ES-I3 (cell line): ENCODE data around the gene MORC3.
"Not testable (repeated sequence)": the region's sequence is repeated elsewhere in the genome, so short reads cannot be mapped to it uniquely, and the experiment has no call there.

Experiments used
- H3K36me3 ChIP-seq: 2 replicates; pipeline ENCODE4 v1.6.1; 2013; ENCODE audit warnings: mild to moderate bottlenecking, low read length, control low read depth, moderate library complexity; ENCODE audit not compliant: insufficient read depth
- H3K4me1 ChIP-seq: 2 replicates; pipeline ENCODE4 v1.6.1; 2013; ENCODE audit warnings: mild to moderate bottlenecking, control low read depth, low read length; ENCODE audit not compliant: insufficient read depth
- H3K9ac ChIP-seq: 2 replicates; pipeline ENCODE4 v1.6.1; 2013; ENCODE audit warnings: low read depth, mild to moderate bottlenecking, low read length, moderate library complexity
- H3K9me3 ChIP-seq: 2 replicates; pipeline ENCODE4 v1.6.1; 2013; ENCODE audit warnings: mild to moderate bottlenecking, low read length, moderate library complexity; ENCODE audit not compliant: control insufficient read depth, insufficient read depth

Gene MORC3

GRCh38 chr21:36316872-36317484 is 3.0 kb upstream of the MORC3 start:
- H3K4me1 ChIP-seq: no peaks in the 10 kb centered on the region
- no peak overlapping the region for H3K9ac ChIP-seq
- no peaks in the 10 kb centered on the region for H3K9me3 ChIP-seq
- H3K36me3 ChIP-seq: no peaks in the 10 kb centered on the region

GRCh38 chr21:36319406-36319766 is 611 bp upstream of the MORC3 start:
- not testable (repeated sequence) for H3K9me3 ChIP-seq, H3K36me3 ChIP-seq, H3K4me1 ChIP-seq
- H3K9ac ChIP-seq: peak overlapping the region; percentile 60

- Histone ChIP-seq H3K9ac (peak overlapping the region; percentile 60), H3K9me3 (no peaks in the 10 kb centered on the region), H3K36me3 (no peaks in the 10 kb centered on the region), H3K4me1 (no peaks in the 10 kb centered on the region)
Measured at GRCh38 chr21:36320421-36321324, 676 bp downstream of the MORC3 start.

- Histone ChIP-seq H3K36me3 (no peaks in the 10 kb centered on the region), H3K9me3 (no peaks in the 10 kb centered on the region), H3K9ac (peak overlapping the region; percentile 60), H3K4me1 (no peaks in the 10 kb centered on the region)
Measured at GRCh38 chr21:36321325-36322082, 1.5 kb downstream of the MORC3 start.

- H3K9me3 ChIP-seq: no peaks in the 10 kb centered on the region
- no peak overlapping the region for H3K9ac ChIP-seq
- H3K36me3 ChIP-seq: no peaks in the 10 kb centered on the region
- no peaks in the 10 kb centered on the region for H3K4me1 ChIP-seq
Measured at GRCh38 chr21:36322083-36322424, 2.1 kb downstream of the MORC3 start.

- Histone ChIP-seq H3K9me3 (no peaks in the 10 kb centered on the region), H3K9ac (no peak overlapping the region), H3K4me1 (no peaks in the 10 kb centered on the region), H3K36me3 (no peaks in the 10 kb centered on the region)
Measured at GRCh38 chr21:36323032-36323431, 3.0 kb downstream of the MORC3 start.

GRCh38 chr21:36325373-36326010 is 5.5 kb downstream of the MORC3 start:
- Histone ChIP-seq H3K4me1 (no peaks in the 10 kb centered on the region), H3K36me3 (no peaks in the 10 kb centered on the region), H3K9me3 (no peaks in the 10 kb centered on the region), H3K9ac (no peak overlapping the region)

- Histone ChIP-seq H3K4me1 (no peaks in the 10 kb centered on the region), H3K9me3 (no peaks in the 10 kb centered on the region), H3K9ac (no peak overlapping the region), H3K36me3 (no peaks in the 10 kb centered on the region; the same call in 1 of the 2 replicates)
Measured at GRCh38 chr21:36330904-36331303, 10.9 kb downstream of the MORC3 start.

- Histone ChIP-seq H3K4me1 (no peaks in the 10 kb centered on the region; the same call in 1 of the 2 replicates), H3K36me3 (peaks cover 20% of the 10 kb centered on the region)
Measured at GRCh38 chr21:36337099-36337509, 17.1 kb downstream of the MORC3 start.

GRCh38 chr21:36338975-36339374 is 19.0 kb downstream of the MORC3 start:
- Histone ChIP-seq H3K9me3 (no peaks in the 10 kb centered on the region), H3K9ac (no peak overlapping the region), H3K4me1 (no peaks in the 10 kb centered on the region; the same call in 1 of the 2 replicates), H3K36me3 (peaks cover 20% of the 10 kb centered on the region)

More at GRCh38 chr21:36337099-36337509, 17.1 kb downstream of the MORC3 start:
- no peak overlapping the region for H3K9ac ChIP-seq
- no peaks in the 10 kb centered on the region for H3K9me3 ChIP-seq

GRCh38 chr21:36342581-36342980 is 22.6 kb downstream of the MORC3 start:
- not testable (repeated sequence) for H3K4me1 ChIP-seq, H3K9ac ChIP-seq, H3K9me3 ChIP-seq
- H3K36me3 ChIP-seq: peaks cover 22% of the 10 kb centered on the region

GRCh38 chr21:36344931-36345330 is 24.9 kb downstream of the MORC3 start:
- peaks cover 13% of the 10 kb centered on the region for H3K36me3 ChIP-seq

GRCh38 chr21:36347278-36347961 is 27.4 kb downstream of the MORC3 start:
- peaks cover 14% of the 10 kb centered on the region; the same call in 1 of the 2 replicates for H3K36me3 ChIP-seq
- H3K4me1 ChIP-seq: no peaks in the 10 kb centered on the region
- no peaks in the 10 kb centered on the region for H3K9me3 ChIP-seq
- no peak overlapping the region for H3K9ac ChIP-seq

More at GRCh38 chr21:36344931-36345330, 24.9 kb downstream of the MORC3 start:
- H3K9ac ChIP-seq: no peak overlapping the region
- no peaks in the 10 kb centered on the region for H3K9me3 ChIP-seq
- H3K4me1 ChIP-seq: no peaks in the 10 kb centered on the region

GRCh38 chr21:36347962-36348328 is 27.9 kb downstream of the MORC3 start:
- peaks cover 17% of the 10 kb centered on the region; the same call in 1 of the 2 replicates for H3K36me3 ChIP-seq

More at GRCh38 chr21:36347962-36348328, 27.9 kb downstream of the MORC3 start:
- no peaks in the 10 kb centered on the region for H3K9me3 ChIP-seq
- no peaks in the 10 kb centered on the region for H3K4me1 ChIP-seq
- H3K9ac ChIP-seq: no peak overlapping the region
